MG63 (cell line): ENCODE results near the gene SZT2. TPM values are rescaled to one million over a fixed set of nuclear protein-coding genes. Genes with fewer than 3 reads are reported as not detected.

ENCODE experiments used
- DNase-seq: peaks from one replicate; pipeline ENCODE4 v3.0.0-alpha.2; 2020
- H3K27me3 ChIP-seq: fragments of 250-450 bp; sonication (Bioruptor Pico); 2 replicates; pipeline ENCODE4 v1.5.1; 2020; ENCODE audit warnings: mild to moderate bottlenecking, moderate library complexity
- H3K36me3 ChIP-seq: fragments of 250-450 bp; sonication (Bioruptor Pico); 2 replicates; pipeline ENCODE4 v1.5.1; 2020; ENCODE audit warnings: mild to moderate bottlenecking, moderate library complexity
- H3K4me3 ChIP-seq: fragments of 250-450 bp; sonication (Bioruptor Pico); 2 replicates; pipeline ENCODE4 v1.5.1; 2020; ENCODE audit warnings: mild to moderate bottlenecking, moderate library complexity
- H3K9me3 ChIP-seq: fragments of 250-450 bp; sonication (Bioruptor Pico); 2 replicates; pipeline ENCODE4 v1.5.1; 2020; ENCODE audit warnings: mild to moderate bottlenecking, moderate library complexity
- total RNA-seq: library from RNA; depleted of rRNA; stranded (reverse); fragments of >200 nt; shearing (Covaris generic); gene quantifications from 2 replicates; pipeline ENCODE4 v1.2.3, GENCODE V29; 2014; ENCODE audit warnings: low replicate concordance

The SZT2 gene
- total RNA-seq, 1 experiment from 2014 or later, result 4.9 TPM

DNA sequence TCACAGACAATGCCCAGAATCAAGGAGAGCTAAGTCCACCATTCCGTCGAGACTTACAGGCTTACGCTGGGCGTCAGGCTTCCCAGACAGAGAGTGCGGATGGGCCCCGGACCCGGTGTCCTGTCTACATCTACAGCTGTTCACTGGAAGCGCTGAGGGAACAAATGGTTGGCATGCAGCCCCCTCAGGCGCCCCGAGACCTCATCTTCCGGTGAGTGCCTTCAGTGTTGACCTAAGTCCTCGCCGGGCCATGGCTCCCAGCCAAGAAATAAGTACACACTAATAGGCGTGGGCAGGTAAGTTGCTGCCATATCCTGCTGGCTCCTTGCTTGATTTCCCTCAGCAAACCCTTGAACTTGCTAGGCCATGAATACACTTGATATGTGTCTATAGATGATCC lies 37.8 kb downstream of the SZT2 start:
- no peak overlapping the region for H3K4me3 ChIP-seq
- peaks cover 37% of the 10 kb centered on the region for H3K36me3 ChIP-seq
- DNase-seq, result no peak
- no peaks in the 10 kb centered on the region for H3K9me3 ChIP-seq
- H3K27me3 ChIP-seq, result no peaks in the 10 kb centered on the region

- Histone ChIP-seq H3K36me3 (peaks cover 37% of the 10 kb centered on the region), H3K27me3 (no peaks in the 10 kb centered on the region), H3K9me3 (no peaks in the 10 kb centered on the region), H3K4me3 (no peak overlapping the region)
- no peak for DNase-seq
Measured at GRCh38 chr1:43427941-43428340, 38.2 kb downstream of the SZT2 start.

GRCh38 chr1:43430831-43431230 lies 41.1 kb downstream of the SZT2 start:
- Histone ChIP-seq H3K4me3 (no peak overlapping the region), H3K9me3 (no peaks in the 10 kb centered on the region), H3K36me3 (peaks cover 34% of the 10 kb centered on the region), H3K27me3 (no peaks in the 10 kb centered on the region)
- no peak for DNase-seq

GRCh38 chr1:43431676-43432075 lies 42.0 kb downstream of the SZT2 start:
- H3K27me3 ChIP-seq, result no peaks in the 10 kb centered on the region
- peaks cover 33% of the 10 kb centered on the region for H3K36me3 ChIP-seq
- DNase-seq, result no peak
- no peak overlapping the region for H3K4me3 ChIP-seq
- H3K9me3 ChIP-seq, result no peaks in the 10 kb centered on the region

- no peaks in the 10 kb centered on the region for H3K27me3 ChIP-seq
- H3K4me3 ChIP-seq, result no peak overlapping the region
- DNase-seq, result no peak
- H3K36me3 ChIP-seq, result peaks cover 28% of the 10 kb centered on the region
- no peaks in the 10 kb centered on the region for H3K9me3 ChIP-seq
Measured at GRCh38 chr1:43432171-43432860, 42.6 kb downstream of the SZT2 start.

GRCh38 chr1:43432907-43433306 lies 43.2 kb downstream of the SZT2 start:
- Histone ChIP-seq H3K9me3 (no peaks in the 10 kb centered on the region), H3K27me3 (no peaks in the 10 kb centered on the region), H3K4me3 (no peak overlapping the region), H3K36me3 (peaks cover 22% of the 10 kb centered on the region)
- no peak for DNase-seq

GRCh38 chr1:43434256-43434655 lies 44.6 kb downstream of the SZT2 start:
- H3K36me3 ChIP-seq, result peaks cover 19% of the 10 kb centered on the region
- H3K4me3 ChIP-seq, result no peak overlapping the region
- no peaks in the 10 kb centered on the region for H3K9me3 ChIP-seq
- no peak for DNase-seq
- no peaks in the 10 kb centered on the region for H3K27me3 ChIP-seq

- Histone ChIP-seq H3K27me3 (no peaks in the 10 kb centered on the region), H3K4me3 (no peak overlapping the region), H3K9me3 (no peaks in the 10 kb centered on the region), H3K36me3 (peaks cover 16% of the 10 kb centered on the region)
- DNase-seq, result no peak
Measured at GRCh38 chr1:43435146-43436145, 45.7 kb downstream of the SZT2 start.

- Histone ChIP-seq H3K4me3 (no peak overlapping the region), H3K9me3 (no peaks in the 10 kb centered on the region), H3K27me3 (no peaks in the 10 kb centered on the region), H3K36me3 (peaks cover 11% of the 10 kb centered on the region)
- DNase-seq, result no peak
Measured at GRCh38 chr1:43436371-43436770, 46.7 kb downstream of the SZT2 start.

DNA sequence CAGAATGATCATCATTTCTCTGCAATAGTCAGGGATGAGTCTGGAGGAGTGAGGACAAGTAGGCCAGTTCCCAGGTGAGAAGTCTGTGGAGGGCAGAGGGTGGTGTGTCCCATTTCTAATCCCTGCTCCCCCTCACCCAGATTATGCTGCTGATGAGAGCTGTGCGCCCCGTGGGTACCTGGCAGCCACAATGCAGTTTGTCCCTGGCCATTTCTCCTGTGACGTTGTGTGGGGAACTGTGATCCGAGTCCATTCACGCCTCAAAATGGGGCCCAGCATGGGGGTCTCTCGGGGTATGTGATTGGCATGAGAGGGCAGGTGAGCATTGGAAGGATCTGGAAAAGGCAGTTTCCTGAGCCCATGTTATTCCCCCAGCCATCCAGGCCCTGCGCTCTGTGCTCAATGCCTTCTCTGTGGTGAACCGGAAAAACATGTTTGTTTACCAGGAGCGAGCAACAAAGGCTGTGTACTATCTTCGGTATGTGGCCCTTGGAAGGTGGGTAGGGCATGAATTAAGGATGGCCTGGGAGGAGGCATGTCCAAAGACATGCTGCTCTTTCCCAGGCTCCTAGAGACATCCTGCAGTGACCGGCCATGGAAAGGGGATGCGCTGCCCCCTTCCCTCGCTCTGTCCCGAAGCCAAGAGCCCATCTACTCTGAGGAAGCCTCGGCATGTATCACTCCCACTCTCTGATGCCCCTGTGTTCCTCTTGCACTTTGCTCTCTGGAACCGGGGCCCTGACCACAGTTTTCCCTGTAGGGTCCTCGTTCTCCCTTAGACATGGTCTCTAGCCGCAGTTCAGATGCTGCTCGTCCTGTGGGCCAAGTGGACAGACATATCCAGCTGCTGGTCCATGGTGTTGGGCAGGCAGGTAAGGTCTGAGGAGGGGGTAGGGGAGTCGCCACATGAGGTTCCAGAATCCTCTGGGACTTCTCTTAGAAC lies 47.6 kb downstream of the SZT2 start:
- H3K4me3 ChIP-seq, result no peak overlapping the region
- no peak for DNase-seq
- H3K9me3 ChIP-seq, result no peaks in the 10 kb centered on the region
- no peaks in the 10 kb centered on the region for H3K27me3 ChIP-seq
- peaks cover 5% of the 10 kb centered on the region for H3K36me3 ChIP-seq

GRCh38 chr1:43438006-43438405 lies 48.3 kb downstream of the SZT2 start:
- Histone ChIP-seq H3K9me3 (no peaks in the 10 kb centered on the region), H3K4me3 (no peak overlapping the region), H3K36me3 (peaks cover 7% of the 10 kb centered on the region), H3K27me3 (no peaks in the 10 kb centered on the region)
- DNase-seq, result no peak

GRCh38 chr1:43438576-43438952 lies 48.9 kb downstream of the SZT2 start:
- Histone ChIP-seq H3K4me3 (no peak overlapping the region), H3K36me3 (peaks cover 7% of the 10 kb centered on the region), H3K27me3 (no peaks in the 10 kb centered on the region), H3K9me3 (no peaks in the 10 kb centered on the region)
- DNase-seq, result no peak

- no peak for DNase-seq
- H3K9me3 ChIP-seq, result no peaks in the 10 kb centered on the region
- no peaks in the 10 kb centered on the region for H3K27me3 ChIP-seq
- peaks cover 5% of the 10 kb centered on the region for H3K36me3 ChIP-seq
- no peak overlapping the region for H3K4me3 ChIP-seq
Measured at GRCh38 chr1:43438953-43439581, 49.4 kb downstream of the SZT2 start.

DNA sequence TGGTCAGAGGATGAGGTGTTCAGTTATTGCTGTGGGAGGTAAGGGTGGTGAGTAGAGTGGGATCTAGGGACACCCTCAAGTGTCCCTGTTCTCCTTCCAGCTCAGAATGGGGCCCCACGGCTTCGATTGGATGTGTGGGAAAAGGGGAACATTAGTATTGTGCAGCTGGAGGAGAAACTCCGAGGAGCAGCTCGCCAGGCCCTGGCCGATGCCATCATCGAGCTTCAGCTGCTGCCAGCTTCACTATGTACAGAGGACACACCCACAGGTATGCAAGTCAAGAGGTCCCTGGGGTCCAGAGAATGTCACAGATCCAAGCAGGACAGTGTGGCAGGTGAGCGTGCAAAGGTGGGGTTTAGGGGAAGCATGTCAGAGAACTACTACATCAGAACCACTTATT lies 50.1 kb downstream of the SZT2 start:
- Histone ChIP-seq H3K36me3 (peaks cover 5% of the 10 kb centered on the region), H3K27me3 (no peaks in the 10 kb centered on the region), H3K9me3 (no peaks in the 10 kb centered on the region), H3K4me3 (no peak overlapping the region)
- no peak for DNase-seq

DNA sequence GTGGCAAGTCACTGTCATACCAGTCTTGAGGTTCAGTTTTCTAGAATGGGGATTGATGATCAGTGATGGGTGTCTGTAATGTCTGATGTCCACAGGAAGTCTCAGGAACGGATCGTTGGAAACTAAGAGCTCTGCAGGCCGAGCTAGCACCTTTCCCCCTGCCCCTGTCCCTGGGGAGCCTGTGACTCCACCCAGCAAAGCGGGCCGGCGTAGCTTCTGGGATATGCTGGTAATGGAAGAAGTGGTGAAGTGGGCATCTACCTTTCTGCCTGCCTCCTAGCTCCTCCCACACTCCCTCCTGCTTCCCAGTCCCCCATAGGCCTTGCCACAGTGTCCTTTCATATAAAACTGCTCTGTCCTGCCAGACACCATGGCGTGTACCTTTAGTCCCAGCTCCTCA lies 50.7 kb downstream of the SZT2 start:
- H3K36me3 ChIP-seq, result peaks cover 5% of the 10 kb centered on the region

DNA sequence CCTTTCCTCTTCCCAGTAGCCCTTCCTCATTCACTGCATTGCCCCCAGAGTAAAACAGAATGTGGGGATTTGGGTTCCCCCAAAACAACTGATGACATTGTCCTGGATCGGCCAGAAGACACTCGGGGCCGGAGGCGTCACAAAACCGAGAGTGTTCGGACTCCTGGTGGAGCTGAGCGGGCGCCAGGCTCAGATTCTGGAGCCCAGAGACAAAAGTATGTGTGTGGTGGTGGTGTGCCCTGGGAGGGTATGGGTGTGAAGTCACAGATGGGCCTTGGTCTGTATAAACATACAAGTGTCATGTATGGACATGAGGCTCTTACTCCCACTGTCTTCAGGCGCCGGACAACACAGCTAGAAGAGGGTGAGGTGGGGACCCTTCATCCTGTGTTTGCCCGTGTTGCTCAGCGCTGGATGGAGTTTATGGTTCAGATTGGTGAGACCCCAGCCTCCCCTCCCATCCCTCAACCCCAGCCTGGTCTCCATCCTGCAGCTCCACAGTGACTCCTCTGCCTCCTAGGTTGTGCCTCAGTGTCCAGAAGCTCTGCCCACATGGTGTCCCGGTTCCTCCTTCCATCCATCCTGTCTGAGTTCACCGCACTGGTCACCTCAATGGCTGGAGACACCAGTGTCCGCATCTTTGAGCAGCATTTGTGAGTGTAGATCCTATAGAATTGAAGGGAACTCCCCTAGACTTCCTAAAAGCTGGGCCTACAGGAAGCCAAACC lies 51.6 kb downstream of the SZT2 start:
- no peaks in the 10 kb centered on the region for H3K9me3 ChIP-seq
- no peak for DNase-seq
- peaks cover 12% of the 10 kb centered on the region for H3K36me3 ChIP-seq
- no peaks in the 10 kb centered on the region for H3K27me3 ChIP-seq
- H3K4me3 ChIP-seq, result no peak overlapping the region

More for the DNA sequence above, 50.7 kb downstream of the SZT2 start:
- DNase-seq, result no peak
- no peaks in the 10 kb centered on the region for H3K27me3 ChIP-seq
- no peaks in the 10 kb centered on the region for H3K9me3 ChIP-seq
- H3K4me3 ChIP-seq, result no peak overlapping the region
